Measurements from ENCODE around the gene VEZT. TPM values are rescaled to one million over a fixed set of nuclear protein-coding genes. Genes with fewer than 3 reads are reported as not detected.

The VEZT gene
- polyA plus RNA-seq, 1 of the 3 experiments (the other 2 are of a cell fraction): 41.2 TPM

DNA sequence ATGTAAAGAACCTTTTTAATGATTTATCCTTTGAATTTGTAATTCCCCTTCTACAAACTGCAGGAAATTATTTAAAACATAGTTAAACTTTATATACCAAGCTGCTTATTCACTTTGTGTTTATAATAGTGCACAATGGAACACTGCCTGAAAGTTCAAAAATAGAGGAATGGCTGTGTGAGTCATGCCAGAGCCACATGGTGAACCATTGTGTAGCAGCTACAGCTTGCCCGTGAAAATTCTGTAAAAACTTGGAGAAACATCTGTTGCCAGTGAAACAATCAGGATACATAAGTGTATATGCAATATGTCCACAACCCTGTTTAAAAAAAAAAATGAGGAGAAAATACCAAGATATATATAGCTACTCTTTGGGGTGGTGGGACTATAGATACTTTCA, 59.5 kb downstream of the VEZT start:
- ChIA-PET POLR2A (no interaction called here), CTCF (interaction anchor here (0.8 kb wide), 1 partner anchor 31 kb away, joined by 3 read pairs; no protein-coding TSS in a partner anchor)
- no peak for DNase-seq
- no peaks in the 10 kb centered on the region for H4K20me1 ChIP-seq (ENCODE audit: insufficient read depth)
- no peaks in the 10 kb centered on the region for H3K9me2 ChIP-seq
- H3K79me2 ChIP-seq (ENCODE audit: insufficient read depth): no peaks in the 10 kb centered on the region; the same call in 1 of the 2 replicates
- H3K27ac ChIP-seq (ENCODE audit: low read depth in 2 of 2, low read length in 1 of 2): peak overlapping the region in 1 of 2 experiments; percentile 41; a peak in 2 of 4 replicates
- H3K4me3 ChIP-seq (ENCODE audit: low read depth in 2 of 2, low read length in 1 of 2): no peak overlapping the region
- peaks cover 8% of the 10 kb centered on the region for H3F3A ChIP-seq (replicated peaks; ENCODE audit: insufficient read depth)
- H3K9me3 ChIP-seq: no peaks in the 10 kb centered on the region
- peak overlapping the region; percentile 14; the same call in 1 of the 2 replicates for H3K4me2 ChIP-seq
- H3K9ac ChIP-seq: no peak overlapping the region
- peaks cover 0 to 10% of the 10 kb centered on the region in 2 experiments; a peak in 2 of 4 replicates for H3K4me1 ChIP-seq (ENCODE audit: control insufficient read depth in 1 of 2, insufficient read depth in 2 of 2, low read depth in 1 of 2, low read length in 1 of 2)
- H3K36me3 ChIP-seq (replicated peaks in 1 of 2; ENCODE audit: control insufficient read depth in 1 of 2, insufficient read depth in 2 of 2, low read length in 1 of 2): peaks cover 30 to 59% of the 10 kb centered on the region in 2 experiments
- TF ChIP-seq TCF12 (IDR thresholded peaks at IDR 0.05): peak; percentile 76
- TF ChIP-seq TAF1 (IDR thresholded peaks at IDR 0.05; ENCODE audit: borderline replicate concordance, low read depth, low read length): no peak
- TF ChIP-seq NRF1 (IDR thresholded peaks at IDR 0.05; ENCODE audit: low read depth, low read length): no peak
- TF ChIP-seq SMC3 (IDR thresholded peaks at IDR 0.05; ENCODE audit: low read depth, low read length): no peak
- no peak for TF ChIP-seq CHD2 (IDR thresholded peaks at IDR 0.05; ENCODE audit: low read length, partially characterized antibody)
- TF ChIP-seq REST (IDR thresholded peaks at IDR 0.05; ENCODE audit: low read depth, low read length): no peak
- TF ChIP-seq JUND (IDR thresholded peaks at IDR 0.05): peak; percentile 57
- peak; percentile 66; the same call in 1 of the 2 replicates for TF ChIP-seq FOSL2 (IDR thresholded peaks at IDR 0.05; ENCODE audit: borderline replicate concordance, low read depth)
- TF ChIP-seq IRF3 (IDR thresholded peaks at IDR 0.05; ENCODE audit: low read depth, low read length): no peak
- TF ChIP-seq, protein P1, sequence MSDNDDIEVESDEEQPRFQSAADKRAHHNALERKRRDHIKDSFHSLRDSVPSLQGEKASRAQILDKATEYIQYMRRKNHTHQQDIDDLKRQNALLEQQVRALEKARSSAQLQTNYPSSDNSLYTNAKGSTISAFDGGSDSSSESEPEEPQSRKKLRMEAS (IDR thresholded peaks at IDR 0.05; ENCODE audit: low read depth): peak; percentile 88
- no peak for TF ChIP-seq USF1 (IDR thresholded peaks at IDR 0.05; ENCODE audit: borderline replicate concordance, low read depth)
- TF ChIP-seq, protein P2, sequence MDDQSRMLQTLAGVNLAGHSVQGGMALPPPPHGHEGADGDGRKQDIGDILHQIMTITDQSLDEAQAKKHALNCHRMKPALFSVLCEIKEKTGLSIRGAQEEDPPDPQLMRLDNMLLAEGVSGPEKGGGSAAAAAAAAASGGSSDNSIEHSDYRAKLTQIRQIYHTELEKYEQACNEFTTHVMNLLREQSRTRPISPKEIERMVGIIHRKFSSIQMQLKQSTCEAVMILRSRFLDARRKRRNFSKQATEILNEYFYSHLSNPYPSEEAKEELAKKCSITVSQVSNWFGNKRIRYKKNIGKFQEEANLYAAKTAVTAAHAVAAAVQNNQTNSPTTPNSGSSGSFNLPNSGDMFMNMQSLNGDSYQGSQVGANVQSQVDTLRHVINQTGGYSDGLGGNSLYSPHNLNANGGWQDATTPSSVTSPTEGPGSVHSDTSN (IDR thresholded peaks at IDR 0.05): peak; percentile 13; the same call in 1 of the 2 replicates
- no peak for TF ChIP-seq GABPA (IDR thresholded peaks at IDR 0.05; ENCODE audit: low read depth)
- no peak for TF ChIP-seq SIN3A (IDR thresholded peaks at IDR 0.05; ENCODE audit: borderline replicate concordance, low read depth, low read length)
- no peak for TF ChIP-seq EP300 (IDR thresholded peaks at IDR 0.05; ENCODE audit: borderline replicate concordance in 1 of 2, low read depth in 1 of 2, low read length in 1 of 2)
- TF ChIP-seq RAD21 (IDR thresholded peaks at IDR 0.05; ENCODE audit: low read length): no peak
- no peak for TF ChIP-seq TEAD4 (IDR thresholded peaks at IDR 0.05; ENCODE audit: borderline replicate concordance, insufficient read depth)
- no peak for TF ChIP-seq MXI1 (IDR thresholded peaks at IDR 0.05; ENCODE audit: low read depth, low read length)
- TF ChIP-seq NFIC (IDR thresholded peaks at IDR 0.05; ENCODE audit: borderline replicate concordance): no peak
- 25% methylated on average over 1 of the region's 1 CpG for WGBS (ENCODE audit: low lambda C conversion rate)
- H2AFZ ChIP-seq (ENCODE audit: low read depth): no peak overlapping the region
- no peaks in the 10 kb centered on the region for H3K27me3 ChIP-seq (ENCODE audit: insufficient read depth)
